Measurements from ENCODE around the gene CADPS.

The CADPS gene

GRCh38 chr3:62811119-62811518, 64.1 kb downstream of the CADPS start:
- DNase-seq (ENCODE audit: low spot score): no peak

- DNase-seq (ENCODE audit: low spot score): no peak
Measured at GRCh38 chr3:62809369-62809768, 65.8 kb downstream of the CADPS start.

- DNase-seq (ENCODE audit: low spot score): no peak
Measured at GRCh38 chr3:62805580-62806277, 69.5 kb downstream of the CADPS start.

GRCh38 chr3:62805106-62805505, 70.1 kb downstream of the CADPS start:
- DNase-seq (ENCODE audit: low spot score): no peak

GRCh38 chr3:62803276-62803675, 71.9 kb downstream of the CADPS start:
- no peak for DNase-seq (ENCODE audit: low spot score)

GRCh38 chr3:62798000-62798399, 77.2 kb downstream of the CADPS start:
- DNase-seq (ENCODE audit: low spot score): no peak

GRCh38 chr3:62797132-62797531, 78.1 kb downstream of the CADPS start:
- DNase-seq (ENCODE audit: low spot score): no peak

GRCh38 chr3:62795978-62796657, 79.1 kb downstream of the CADPS start:
- no peak for DNase-seq (ENCODE audit: low spot score)

- no peak for DNase-seq (ENCODE audit: low spot score)
Measured at GRCh38 chr3:62793946-62794345, 81.3 kb downstream of the CADPS start.

- DNase-seq (ENCODE audit: low spot score): no peak
Measured at GRCh38 chr3:62785384-62785783, 89.8 kb downstream of the CADPS start.

- no peak for DNase-seq (ENCODE audit: low spot score)
Measured at GRCh38 chr3:62781121-62781520, 94.1 kb downstream of the CADPS start.

- DNase-seq (ENCODE audit: low spot score): no peak
Measured at GRCh38 chr3:62777674-62778073, 97.5 kb downstream of the CADPS start.

GRCh38 chr3:62777130-62777529, 98.1 kb downstream of the CADPS start:
- no peak for DNase-seq (ENCODE audit: low spot score)

- DNase-seq (ENCODE audit: low spot score): no peak
Measured at GRCh38 chr3:62774221-62774620, 101.0 kb downstream of the CADPS start.

GRCh38 chr3:62771331-62772072, 103.7 kb downstream of the CADPS start:
- no peak for DNase-seq (ENCODE audit: low spot score)

GRCh38 chr3:62768896-62769295, 106.3 kb downstream of the CADPS start:
- no peak for DNase-seq (ENCODE audit: low spot score)

GRCh38 chr3:62761711-62762110, 113.5 kb downstream of the CADPS start:
- no peak for DNase-seq (ENCODE audit: low spot score)

- DNase-seq (ENCODE audit: low spot score): no peak
Measured at GRCh38 chr3:62761311-62761710, 113.9 kb downstream of the CADPS start.

- no peak for DNase-seq (ENCODE audit: low spot score)
Measured at GRCh38 chr3:62758296-62759066, 116.7 kb downstream of the CADPS start.

GRCh38 chr3:62757045-62757444, 118.2 kb downstream of the CADPS start:
- no peak for DNase-seq (ENCODE audit: low spot score)

GRCh38 chr3:62755285-62755684, 119.9 kb downstream of the CADPS start:
- DNase-seq (ENCODE audit: low spot score): no peak

GRCh38 chr3:62749657-62750056, 125.6 kb downstream of the CADPS start:
- no peak for DNase-seq (ENCODE audit: low spot score)
